ENCODE measurements around the gene ABCA2.
"Not testable (repeated sequence)": the region's sequence is repeated elsewhere in the genome, so short reads cannot be mapped to it uniquely, and the experiment has no call there.

The ABCA2 gene

DNA sequence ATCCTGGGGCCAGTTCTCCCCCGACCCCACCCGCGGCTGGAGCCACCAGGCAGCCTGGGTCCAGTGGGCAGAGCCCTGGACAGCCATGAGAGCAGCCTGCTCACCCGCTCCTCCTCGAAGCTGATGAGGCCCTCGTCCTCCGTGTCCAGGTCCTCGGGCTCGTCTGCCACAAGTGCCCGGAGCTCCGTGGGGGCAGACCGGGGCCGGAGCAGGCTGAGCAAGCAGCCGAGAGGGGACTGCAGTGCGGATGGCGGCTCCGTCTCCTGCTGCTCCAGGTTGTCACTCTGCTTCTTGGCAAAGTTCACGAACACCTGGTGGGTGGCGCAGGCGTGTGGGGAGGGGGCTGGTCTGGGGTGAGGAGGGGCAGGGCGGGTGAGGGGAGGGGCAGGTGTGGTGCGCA is 19.7 kb downstream of the ABCA2 start:
- TF ChIP-seq CTCF (IDR thresholded peaks at IDR 0.05; ENCODE audit: low read depth, low read length) = no peak

DNA sequence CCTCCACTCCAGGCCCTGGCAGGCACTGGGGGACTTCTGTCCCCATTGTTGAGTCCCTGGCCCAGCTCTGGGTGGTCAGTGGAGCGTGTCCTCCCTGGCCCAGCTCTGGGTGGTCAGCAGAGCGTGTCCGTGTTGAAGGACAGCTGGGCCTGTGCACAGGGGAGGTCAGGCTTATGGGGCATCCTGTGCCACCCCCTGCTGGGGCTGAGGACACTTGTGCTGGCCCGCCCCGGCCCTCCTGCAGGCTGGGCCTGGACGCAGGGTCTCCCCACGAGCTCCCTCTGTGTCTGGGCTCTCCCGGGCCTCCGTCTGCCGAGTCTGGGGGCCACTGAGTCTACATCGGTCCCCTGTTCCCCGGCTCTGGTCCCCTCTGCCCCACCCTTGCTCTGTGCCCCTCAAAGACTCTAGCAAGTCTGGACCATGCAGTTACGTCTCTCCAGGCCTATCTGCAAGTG is 20.2 kb downstream of the ABCA2 start:
- TF ChIP-seq CTCF (IDR thresholded peaks at IDR 0.05; ENCODE audit: low read depth, low read length) = no peak
- no peak for DNase-seq (ENCODE audit: extremely low read depth, low read depth)

More for the DNA sequence above, 19.7 kb downstream of the ABCA2 start:
- DNase-seq (ENCODE audit: extremely low read depth, low read depth) = no peak

DNA sequence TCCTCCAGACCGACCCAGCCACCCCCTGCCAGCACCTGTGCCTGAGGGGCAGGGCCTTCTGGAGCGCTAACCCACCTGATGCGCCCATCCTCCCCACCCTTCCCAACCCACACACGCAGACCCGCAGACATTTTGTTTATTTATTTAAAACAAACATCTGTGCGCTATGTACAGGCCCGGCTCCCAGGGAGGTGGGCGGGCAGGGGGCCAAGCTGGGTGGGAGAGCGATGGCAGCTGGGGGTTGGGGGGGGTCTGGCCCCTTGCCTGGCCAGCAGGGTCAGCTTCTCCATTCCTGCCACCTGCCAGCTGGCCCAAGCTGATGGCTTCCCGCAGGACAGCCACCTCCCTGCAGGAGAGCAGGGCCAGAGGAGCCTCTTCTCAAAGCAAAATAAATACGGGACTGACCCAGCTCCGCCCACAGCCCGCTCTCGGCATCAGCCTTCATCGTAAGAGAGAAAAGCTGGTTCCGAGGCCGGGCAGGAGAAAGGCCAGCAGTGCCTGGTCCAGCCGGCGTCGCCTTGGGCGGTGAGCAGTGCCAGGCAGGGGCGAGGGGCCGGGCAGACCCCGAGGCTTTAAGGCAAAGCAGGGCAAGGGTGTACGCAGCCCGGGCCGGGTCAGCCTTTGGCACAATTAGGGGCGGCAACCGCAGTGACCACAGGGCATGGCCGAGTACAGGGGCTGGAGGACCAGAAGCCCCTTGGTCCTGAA is 20.8 kb downstream of the ABCA2 start:
- DNase-seq (ENCODE audit: extremely low read depth, low read depth) = no peak
- TF ChIP-seq CTCF (IDR thresholded peaks at IDR 0.05; ENCODE audit: low read depth, low read length) = no peak

DNA sequence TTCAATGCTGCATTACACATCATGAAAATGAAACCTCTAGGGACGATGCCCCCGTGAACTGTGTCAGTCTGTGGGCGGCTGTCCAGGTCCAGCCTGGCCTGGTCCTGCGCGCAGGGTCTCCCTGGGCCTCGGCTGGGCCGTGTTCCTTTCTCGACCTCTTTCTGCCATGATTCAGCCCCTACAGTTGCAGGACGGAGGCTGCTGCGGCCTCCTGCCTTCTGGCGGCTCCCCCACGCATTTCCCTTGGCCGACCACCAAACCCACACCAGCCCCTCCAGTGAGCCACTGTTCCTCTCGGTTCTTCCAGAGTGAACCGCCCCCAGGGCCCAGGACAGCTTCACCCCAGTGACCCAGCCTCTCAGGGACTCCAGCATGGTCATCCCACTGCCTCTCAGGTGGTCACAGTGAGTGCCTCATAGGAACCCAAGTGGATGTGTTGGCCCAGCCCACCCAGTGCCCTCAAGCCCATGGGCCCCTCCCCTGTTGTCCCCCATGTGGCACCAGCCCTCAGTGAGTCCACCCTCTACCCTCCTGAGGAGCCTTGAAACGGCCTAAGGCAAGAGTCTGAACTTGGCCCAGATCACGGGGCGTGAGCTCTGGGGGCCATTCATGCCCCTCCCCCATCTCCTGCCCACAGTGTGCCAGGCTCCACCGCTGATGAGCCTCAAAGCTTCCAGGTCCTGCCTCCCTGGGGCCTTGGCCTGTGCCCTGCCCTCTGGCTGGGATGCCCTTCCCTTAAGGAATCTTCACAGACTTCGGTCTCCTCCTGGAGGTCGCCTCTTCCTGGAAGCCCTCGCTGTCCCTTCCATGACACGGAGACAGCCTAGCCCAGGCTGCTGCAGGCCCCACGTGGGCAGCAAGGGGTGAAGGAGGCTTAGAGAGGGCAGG is 21.7 kb downstream of the ABCA2 start:
- no peak for DNase-seq (ENCODE audit: extremely low read depth, low read depth)
- no peak for TF ChIP-seq CTCF (IDR thresholded peaks at IDR 0.05; ENCODE audit: low read depth, low read length)

DNA sequence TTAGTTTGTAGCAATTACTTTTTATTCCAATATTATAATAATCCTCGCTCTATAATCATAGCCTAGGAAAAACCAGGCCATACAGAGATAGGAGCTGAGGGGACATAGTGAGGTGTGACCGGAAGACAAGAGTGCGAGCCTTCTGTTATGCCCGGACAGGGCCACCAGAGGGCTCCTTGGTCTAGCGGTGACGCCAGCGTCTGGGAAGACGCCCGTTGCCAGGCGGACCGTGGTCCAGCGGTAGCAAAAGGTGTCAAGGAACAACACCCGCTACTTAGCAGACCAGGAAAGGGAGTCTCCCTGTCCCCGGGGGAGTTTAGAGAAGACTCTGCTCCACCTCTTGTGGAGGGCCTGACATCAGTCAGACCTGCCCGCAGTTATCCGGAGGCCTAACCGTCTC is 23.8 kb downstream of the ABCA2 start:
- TF ChIP-seq CTCF (IDR thresholded peaks at IDR 0.05; ENCODE audit: low read depth, low read length) = peak; percentile 16
- not testable (repeated sequence) for DNase-seq (ENCODE audit: extremely low read depth, low read depth)

- no peak for DNase-seq (ENCODE audit: extremely low read depth, low read depth)
- TF ChIP-seq CTCF (IDR thresholded peaks at IDR 0.05; ENCODE audit: low read depth, low read length) = no peak
These were observed 25.4 kb downstream of the ABCA2 start for GRCh38 chr9:137002646-137003041.
